Neural crest cell (in vitro differentiated cells): ENCODE measurements around the gene FYB2. TPM values are rescaled to one million over a fixed set of nuclear protein-coding genes. Genes with fewer than 3 reads are reported as not detected.

Experiments
- DNase-seq: peaks from one replicate; pipeline ENCODE4 v3.0.0; 2021; ENCODE audit warnings: low read depth, mixed read lengths, low spot score
- H3K27ac Mint-ChIP-seq: one replicate; pipeline ENCODE4 v1.8.0; 2021; ENCODE audit warnings: mild to moderate bottlenecking, mixed read lengths; ENCODE audit not compliant: unreplicated experiment
- H3K27me3 Mint-ChIP-seq: 2 replicates; pipeline ENCODE4 v1.8.0; 2021; ENCODE audit warnings: low read depth, mild to moderate bottlenecking, mixed read lengths
- H3K36me3 Mint-ChIP-seq: 2 replicates; pipeline ENCODE4 v1.8.0; 2021; ENCODE audit warnings: low read depth, mild to moderate bottlenecking, mixed read lengths
- H3K4me1 Mint-ChIP-seq: 2 replicates; pipeline ENCODE4 v1.8.0; 2021; ENCODE audit warnings: mixed read lengths
- H3K4me3 Mint-ChIP-seq: one replicate; pipeline ENCODE4 v1.8.0; 2021; ENCODE audit warnings: mild to moderate bottlenecking, mixed read lengths
- H3K9me3 Mint-ChIP-seq: 2 replicates; pipeline ENCODE4 v1.8.0; 2021; ENCODE audit warnings: mixed read lengths
- total RNA-seq: library from RNA; stranded (reverse); gene quantifications from 2 replicates; pipeline ENCODE4 v1.2.1, GENCODE V29; 2021
- TF ChIP-seq, protein P1 (sequence below): fragments of 200-600 bp; sonication (generic); conservative IDR thresholded peaks from 2 replicates; pipeline ENCODE4 v1.5.0; 2021; ENCODE audit warnings: antibody characterized with exemption, mild to moderate bottlenecking

FYB2 gene
- total RNA-seq, 1 donor from 2014 or later = not detected

DNA sequence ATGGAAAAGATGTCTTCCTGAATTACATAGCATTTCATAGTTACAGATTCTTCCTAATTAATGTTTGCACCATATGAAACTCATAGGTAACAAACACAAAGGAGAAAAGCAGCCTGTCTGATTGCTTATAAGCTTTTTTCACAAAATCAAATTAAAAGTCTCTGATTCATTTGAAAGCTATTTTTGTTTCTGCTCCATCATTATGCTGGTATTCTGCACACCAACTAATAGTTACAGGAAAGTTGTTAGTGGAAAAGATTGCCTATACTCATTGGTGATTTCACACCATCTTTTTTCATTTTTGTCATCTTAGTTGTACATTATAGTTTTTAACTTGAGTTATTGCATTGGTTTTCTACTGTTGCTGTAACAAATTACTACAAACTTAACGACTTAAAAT is 104.0 kb downstream of the FYB2 start:
- Mint-ChIP-seq H3K4me3 (no peak overlapping the region), H3K9me3 (no peaks in the 10 kb centered on the region), H3K36me3 (no peaks in the 10 kb centered on the region), H3K27me3 (no peaks in the 10 kb centered on the region), H3K27ac (no peak overlapping the region), H3K4me1 (no peaks in the 10 kb centered on the region)
- TF ChIP-seq, protein P1, sequence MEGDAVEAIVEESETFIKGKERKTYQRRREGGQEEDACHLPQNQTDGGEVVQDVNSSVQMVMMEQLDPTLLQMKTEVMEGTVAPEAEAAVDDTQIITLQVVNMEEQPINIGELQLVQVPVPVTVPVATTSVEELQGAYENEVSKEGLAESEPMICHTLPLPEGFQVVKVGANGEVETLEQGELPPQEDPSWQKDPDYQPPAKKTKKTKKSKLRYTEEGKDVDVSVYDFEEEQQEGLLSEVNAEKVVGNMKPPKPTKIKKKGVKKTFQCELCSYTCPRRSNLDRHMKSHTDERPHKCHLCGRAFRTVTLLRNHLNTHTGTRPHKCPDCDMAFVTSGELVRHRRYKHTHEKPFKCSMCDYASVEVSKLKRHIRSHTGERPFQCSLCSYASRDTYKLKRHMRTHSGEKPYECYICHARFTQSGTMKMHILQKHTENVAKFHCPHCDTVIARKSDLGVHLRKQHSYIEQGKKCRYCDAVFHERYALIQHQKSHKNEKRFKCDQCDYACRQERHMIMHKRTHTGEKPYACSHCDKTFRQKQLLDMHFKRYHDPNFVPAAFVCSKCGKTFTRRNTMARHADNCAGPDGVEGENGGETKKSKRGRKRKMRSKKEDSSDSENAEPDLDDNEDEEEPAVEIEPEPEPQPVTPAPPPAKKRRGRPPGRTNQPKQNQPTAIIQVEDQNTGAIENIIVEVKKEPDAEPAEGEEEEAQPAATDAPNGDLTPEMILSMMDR = no peak
- no peak for DNase-seq

DNA sequence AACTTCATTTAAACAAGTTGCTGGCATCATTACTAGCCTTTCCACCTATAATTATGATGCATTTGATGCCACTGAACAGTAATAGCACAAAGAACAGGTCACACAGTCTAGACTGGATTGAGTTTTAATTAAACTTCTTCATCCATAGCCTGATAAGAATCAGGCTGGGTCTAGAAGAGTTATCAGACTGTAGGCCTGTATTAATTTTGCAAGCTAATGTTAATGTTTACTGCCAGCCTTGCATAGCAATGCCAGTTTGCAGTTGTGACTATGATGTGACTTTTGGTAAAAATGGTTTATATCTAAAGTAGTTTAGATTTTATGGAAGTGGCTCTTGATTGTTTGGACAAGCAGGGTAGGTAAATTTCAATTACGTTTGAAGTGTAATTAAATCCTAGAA is 106.1 kb downstream of the FYB2 start:
- TF ChIP-seq, protein P1 = no peak
- Mint-ChIP-seq H3K9me3 (no peaks in the 10 kb centered on the region), H3K4me1 (no peaks in the 10 kb centered on the region), H3K27ac (no peak overlapping the region), H3K36me3 (no peaks in the 10 kb centered on the region), H3K4me3 (no peak overlapping the region), H3K27me3 (no peaks in the 10 kb centered on the region)
- DNase-seq = no peak

DNA sequence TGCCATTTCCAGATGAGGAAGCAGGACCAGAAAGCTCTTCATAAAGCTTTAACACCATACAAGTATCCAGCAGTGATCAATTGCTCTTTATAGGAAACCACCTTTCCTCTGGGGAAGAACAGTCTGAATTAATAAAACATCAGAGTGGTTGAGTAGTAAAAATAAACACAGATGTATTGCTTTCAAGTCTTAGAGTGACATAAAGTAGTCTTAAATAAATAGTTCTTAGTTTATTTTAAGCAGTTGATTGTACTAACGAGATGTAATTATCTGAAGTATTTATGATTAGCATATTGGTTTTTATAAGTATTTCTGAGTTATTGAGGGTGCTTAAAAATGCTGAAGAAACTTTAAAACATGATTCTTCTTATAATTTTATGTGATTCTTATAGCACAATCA is 107.1 kb downstream of the FYB2 start:
- Mint-ChIP-seq H3K4me1 (no peaks in the 10 kb centered on the region), H3K4me3 (no peak overlapping the region)

DNA sequence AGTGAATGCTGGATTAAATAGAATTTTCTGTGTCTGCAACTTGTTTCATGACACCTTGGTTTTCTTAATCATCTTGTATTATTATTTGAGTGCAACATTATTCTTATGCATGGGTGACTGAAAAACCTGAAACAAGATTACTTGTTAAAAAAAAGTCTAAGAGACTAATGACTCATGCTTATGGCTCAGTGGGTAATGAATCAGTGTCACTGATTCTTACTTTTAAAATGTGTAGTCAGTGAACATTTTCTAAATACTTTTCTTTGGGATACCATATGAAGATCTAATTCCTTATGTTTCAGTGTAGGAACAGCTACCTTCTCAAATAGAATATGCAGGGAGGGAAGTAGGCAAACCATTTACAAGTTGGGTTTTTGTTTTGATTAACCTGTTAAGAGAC is 108.6 kb downstream of the FYB2 start:
- Mint-ChIP-seq H3K4me1 (no peaks in the 10 kb centered on the region), H3K27ac (no peak overlapping the region), H3K4me3 (no peak overlapping the region), H3K27me3 (no peaks in the 10 kb centered on the region), H3K36me3 (peaks cover 3% of the 10 kb centered on the region), H3K9me3 (no peaks in the 10 kb centered on the region)
- no peak for DNase-seq
- TF ChIP-seq, protein P1 = no peak

More for the DNA sequence above, 107.1 kb downstream of the FYB2 start:
- no peak for DNase-seq
- no peaks in the 10 kb centered on the region for H3K9me3 Mint-ChIP-seq
- no peaks in the 10 kb centered on the region for H3K36me3 Mint-ChIP-seq
- no peaks in the 10 kb centered on the region for H3K27me3 Mint-ChIP-seq
- TF ChIP-seq, protein P1 = no peak
- H3K27ac Mint-ChIP-seq = no peak overlapping the region

DNA sequence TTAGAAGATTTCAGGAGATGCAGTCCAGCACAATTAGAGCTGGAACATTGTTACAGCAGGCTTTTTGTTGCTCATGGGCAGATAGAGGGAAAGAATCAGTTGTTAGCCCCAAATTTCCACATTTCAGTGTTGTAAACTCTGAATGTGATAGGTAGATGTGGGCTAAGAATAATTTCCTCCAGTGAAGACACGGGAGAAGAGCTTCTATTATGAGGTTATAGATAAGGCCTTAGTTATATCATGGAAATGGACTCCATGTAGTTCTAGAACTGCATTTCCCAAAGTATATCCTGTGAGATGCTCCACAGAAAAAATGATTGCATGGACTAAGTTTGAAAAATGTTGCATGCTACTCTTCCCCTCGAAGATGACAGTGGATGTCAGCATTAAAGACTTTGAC is 109.2 kb downstream of the FYB2 start:
- Mint-ChIP-seq H3K4me3 (no peak overlapping the region), H3K9me3 (no peaks in the 10 kb centered on the region), H3K27ac (no peak overlapping the region), H3K4me1 (no peaks in the 10 kb centered on the region), H3K36me3 (peaks cover 3% of the 10 kb centered on the region), H3K27me3 (no peaks in the 10 kb centered on the region)
- no peak for DNase-seq
- TF ChIP-seq, protein P1 = no peak
